KG1 (cell line): ENCODE results near the gene WDR37.

ENCODE experiments used
- DNase-seq: peaks from one replicate; lab custom pipeline; 2025; lab: John Stamatoyannopoulos, UW

Gene WDR37

DNA sequence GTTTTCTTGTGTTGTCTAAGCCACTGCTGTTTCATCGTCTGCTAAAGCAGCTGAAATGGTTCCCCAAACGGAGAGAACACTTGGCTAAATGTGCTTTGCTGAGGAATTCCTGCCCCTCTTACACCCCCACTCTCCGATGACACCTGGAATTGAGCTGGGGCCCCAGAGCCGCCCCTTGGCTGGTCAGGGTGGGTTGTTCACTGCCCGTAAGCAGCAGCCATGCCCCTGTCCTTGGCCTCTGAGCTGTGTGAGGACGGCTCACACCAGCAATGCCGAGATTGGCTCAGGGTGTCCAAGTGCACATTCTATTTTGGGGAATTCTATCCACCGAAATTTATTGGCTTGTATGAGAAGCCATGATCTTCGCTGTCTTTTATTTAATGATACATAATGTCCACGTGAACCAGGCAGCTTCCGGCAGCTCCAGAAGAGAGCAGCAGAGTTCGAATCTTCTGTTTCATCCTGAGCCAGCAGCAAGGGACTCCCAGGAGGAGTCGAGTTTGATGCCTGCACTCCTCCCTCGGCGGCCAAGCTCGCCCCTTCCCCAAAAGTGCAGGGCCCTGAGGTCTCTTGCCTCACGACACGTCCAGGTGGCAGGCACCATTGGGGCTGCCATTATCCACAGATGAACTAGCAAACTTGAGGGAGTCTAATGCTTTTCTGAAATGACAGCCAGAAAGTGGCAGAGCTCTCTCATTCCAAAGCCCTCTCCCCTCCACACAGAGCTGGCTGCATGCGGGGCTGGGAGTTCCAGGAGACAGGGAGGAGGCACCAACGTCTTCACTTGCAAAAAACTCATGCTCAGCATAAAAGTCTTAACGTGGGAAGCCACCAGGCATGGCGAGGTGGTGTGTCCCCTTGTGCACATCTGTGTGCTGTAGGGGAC lies 114.0 kb downstream of the WDR37 start:
- no peak for DNase-seq

DNA sequence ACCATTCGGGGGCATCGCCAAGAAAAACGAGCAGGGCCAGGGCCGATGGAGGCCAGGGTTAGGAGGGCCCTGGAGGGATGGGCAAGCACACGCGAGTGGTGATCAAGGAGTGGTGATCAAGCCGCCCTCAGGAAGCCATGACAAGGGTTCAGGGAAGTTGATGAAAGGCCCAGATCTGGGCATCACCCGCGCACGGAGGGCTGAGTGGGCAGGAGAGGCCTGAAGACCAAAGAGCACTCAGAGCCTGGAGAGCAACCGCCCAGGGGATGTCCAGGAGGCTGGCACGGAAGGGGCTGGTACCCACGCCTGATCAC lies 114.6 kb downstream of the WDR37 start:
- no peak for DNase-seq

DNA sequence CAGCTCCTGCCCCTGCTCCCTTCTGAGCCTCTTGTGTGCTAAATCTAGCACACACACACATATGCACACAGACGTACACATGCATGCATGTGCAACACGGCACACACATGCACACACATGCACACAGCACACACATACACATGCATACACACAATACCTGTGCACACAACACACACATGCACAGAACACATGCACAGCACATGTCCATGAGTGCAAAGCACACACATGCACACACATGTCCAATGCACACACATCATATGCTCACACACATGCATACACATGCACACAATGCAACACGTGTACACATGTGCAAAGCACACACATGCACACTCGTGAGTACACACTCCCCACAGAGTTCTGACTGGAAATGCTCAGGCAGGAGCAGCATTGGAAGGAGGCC lies 115.0 kb downstream of the WDR37 start:
- no peak for DNase-seq

DNA sequence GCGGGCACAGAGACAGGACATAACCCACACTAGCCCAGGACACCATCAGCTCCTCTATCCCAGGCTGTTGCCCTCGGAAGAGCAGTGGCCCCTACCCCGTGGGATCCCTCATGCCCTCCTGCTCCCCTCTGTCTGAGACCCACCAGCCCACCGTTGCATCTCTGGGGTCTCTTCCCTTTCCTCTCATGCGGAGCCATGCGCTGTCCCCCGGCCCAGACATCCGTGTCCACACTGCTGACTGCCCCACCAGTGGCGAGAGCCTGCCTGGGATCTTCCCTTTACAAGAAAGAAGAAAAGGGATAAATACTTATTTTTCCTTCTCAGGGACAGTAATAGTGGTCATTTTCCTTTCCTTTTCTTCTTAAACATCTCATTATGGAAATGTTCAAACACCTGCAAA lies 115.4 kb downstream of the WDR37 start:
- DNase-seq: no peak

DNA sequence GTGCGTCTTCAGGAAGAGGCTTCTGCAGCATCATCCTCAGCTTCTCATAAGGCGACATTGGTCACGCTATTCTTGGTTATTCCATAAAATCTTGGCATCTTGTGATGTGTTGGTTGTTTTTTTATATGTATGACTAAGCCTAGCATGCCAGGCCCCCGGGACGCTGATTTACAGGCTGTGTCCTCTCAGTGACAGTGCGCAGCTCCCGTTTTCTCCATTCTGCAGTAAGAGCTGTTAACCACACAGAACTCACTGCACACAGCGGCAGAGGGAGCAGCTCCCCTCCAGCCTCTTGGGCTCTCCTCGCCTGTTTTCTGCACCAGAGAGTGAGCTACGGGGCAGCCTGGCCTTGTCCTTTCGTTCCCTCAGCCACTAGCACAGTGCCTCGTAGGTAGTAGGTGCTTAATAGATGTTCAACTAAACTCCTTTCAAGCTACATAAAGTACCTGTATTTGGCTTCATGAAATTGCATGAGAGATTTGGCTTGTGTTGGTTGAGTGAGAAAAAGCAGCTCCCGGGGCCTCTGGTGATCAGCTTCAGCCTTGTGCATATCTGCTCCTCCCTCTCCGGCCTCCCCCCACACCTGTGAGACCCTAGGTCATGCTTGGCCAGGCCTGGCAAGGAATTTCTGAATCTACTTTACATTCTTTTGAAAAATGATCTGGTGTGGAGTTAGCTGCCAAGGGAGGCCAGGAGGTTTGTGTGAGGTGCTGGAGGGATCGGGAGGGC lies 116.2 kb downstream of the WDR37 start:
- DNase-seq: no peak

DNA sequence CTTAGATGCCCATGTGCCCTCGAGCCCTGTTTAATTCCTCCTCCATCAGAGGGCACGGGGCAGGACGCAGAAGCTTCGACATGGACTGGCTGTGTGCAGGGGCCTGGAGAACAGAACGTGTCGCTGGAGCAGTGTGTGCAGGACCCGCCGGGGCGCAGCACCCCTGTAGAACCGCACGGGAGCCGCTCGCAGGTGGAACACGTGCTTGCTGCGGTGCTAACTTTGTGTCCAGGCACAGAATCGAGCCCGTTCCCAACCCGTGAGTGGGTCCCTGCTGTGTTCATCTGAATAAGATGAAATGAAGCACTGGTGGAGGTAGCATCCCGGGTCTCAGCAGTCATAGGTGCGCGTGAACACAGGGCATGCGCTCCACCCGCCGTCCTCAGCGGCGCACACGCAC lies 116.9 kb downstream of the WDR37 start:
- no peak for DNase-seq

DNA sequence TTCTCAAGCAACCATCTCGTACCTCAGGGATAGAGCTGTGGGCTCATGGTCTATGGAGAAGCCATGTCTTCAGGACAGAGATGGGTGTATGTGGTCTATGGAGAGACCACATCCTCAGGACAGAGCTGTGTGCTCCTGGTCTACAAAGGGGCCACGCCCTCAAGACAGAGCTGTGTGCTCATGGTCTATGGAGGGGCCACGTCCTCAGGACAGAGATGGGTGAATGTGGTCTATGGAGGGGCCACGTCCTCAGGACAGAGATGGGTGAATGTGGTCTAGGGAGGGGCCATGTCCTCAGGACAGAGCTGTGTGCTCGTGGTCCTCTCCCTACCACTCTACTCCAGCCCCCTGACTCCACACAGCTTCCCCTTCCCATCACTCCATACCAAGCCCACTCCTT lies 117.8 kb downstream of the WDR37 start:
- no peak for DNase-seq

DNA sequence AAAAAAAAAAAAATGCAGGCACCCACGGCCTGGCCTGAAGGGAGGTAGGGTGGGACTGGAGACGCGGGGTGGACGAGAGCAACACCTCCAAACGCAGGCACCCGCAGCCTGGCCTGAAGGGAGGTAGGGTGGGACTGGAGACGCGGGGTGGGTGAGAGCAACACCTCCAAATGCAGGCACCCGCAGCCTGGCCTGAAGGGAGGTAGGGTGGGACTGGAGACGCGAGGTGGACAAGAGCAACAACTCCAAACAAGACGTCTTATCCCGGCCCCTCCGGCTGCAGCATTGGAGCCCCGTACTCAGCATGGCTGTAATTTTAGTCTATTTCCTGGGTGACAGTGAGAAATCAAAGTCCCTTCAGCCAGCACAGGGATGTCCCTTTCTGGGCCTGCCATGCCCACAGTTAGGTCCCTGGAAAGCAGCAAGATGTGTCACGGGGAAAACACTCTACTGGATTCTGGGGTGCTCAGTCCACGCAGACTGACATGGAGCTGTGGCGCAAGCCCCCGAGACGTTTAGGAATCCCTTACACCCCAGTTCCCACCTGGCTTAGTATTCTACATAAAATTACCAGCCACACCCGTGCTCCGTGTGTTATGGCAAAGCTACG lies 119.9 kb downstream of the WDR37 start:
- DNase-seq: no peak

DNA sequence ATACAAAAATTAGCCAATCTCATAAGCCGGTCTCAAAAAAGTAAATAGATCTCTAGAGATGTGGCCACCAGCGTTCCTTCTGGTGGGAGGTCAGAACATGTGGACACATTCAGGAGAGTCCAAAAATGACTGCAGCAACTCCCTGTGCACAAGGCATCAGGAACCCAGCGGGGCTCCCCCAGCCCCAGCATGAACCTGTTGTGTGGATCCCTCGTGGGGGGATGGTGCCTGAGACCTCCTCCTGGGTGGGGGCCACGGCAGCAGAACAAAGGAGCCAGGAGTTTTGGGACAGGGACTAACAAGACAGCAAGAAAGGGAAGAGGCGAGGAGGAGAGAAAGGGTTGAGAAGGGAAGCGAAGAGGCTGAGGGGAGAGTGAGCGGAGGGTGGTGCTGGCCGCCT lies 121.8 kb downstream of the WDR37 start:
- no peak for DNase-seq

DNA sequence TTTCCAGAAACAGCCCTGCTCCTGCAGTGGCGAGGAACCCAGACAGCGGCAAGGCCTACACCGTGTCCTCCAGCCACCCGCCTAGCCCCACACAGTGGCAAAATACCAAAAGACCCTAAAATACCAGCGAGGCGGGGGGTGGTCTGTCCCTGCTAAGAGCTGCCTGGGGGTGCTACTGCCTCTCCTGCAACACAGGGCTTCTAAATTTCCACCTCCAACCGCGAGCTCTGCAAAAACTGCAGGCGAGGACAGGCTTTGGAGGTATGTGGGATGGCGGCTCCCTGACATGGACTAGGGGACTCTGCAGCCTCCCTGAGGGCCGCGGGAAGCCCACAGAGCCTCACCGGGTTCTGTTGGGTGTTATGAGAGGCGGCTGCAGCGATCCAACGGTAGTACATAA lies 122.3 kb downstream of the WDR37 start:
- no peak for DNase-seq

DNA sequence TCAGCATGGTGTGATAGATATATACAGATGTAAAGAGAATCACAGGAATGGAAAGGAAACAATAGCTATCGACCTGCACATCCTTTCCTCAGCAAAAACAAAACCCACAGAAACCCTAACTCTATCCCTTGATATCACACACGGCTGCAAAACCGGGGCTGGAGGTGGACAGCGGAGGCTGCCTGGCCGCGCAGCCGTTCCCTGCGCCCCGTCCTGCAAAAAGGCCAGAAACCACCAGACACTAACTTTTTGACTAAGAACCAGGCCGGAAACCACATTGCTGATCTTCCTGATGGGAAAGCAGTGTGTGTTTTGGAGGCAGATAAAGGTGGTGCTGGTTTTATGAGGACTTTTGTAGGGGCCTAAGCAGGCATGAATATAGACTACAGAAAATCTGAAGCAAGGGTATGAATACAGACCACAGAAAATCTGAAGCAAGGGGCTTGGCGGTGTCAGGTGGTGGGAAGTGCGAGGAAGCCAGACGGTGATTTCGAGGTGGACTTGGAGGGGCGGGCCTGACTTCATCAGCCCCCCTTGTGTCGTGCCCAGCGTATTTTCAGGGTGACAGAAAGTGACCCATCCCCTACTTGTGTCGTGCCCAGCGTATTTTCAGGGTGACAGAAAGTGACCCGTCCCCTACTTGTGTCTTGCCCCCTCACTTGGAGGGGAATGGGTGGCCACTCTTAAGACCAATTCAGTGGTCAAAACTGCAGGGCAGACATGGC lies 123.3 kb downstream of the WDR37 start:
- DNase-seq: no peak

DNA sequence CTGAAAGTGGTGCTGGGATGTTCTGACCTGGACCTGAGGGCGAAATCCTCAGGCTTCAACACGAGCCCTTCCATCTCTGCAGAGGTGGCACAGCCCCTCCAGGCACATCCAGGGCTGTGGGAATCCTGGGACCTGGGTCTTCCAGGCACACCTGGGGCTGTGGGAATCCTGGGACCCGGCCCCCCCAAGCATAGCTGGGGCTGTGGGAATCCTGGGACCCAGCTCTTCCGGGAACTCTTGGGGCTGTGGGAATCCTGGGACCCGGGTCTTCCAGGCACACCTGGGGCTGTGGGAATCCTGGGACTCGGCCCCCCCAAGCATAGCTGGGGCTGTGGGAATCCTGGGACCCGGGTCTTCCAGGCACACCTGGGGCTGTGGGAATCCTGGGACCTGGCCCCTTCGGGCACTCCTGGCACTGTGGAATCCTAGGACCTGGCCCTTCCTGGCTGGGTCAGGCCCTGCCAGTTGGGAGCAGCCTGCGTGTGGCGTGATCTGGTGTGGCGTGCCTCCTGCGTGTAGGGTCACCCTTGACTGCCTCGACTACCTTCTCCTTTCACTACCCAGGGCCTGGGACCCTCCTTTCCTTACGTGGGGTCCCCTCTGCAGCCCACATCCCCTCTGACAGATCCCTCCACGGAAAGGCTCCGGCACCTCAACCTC lies 124.0 kb downstream of the WDR37 start:
- DNase-seq: no peak

DNA sequence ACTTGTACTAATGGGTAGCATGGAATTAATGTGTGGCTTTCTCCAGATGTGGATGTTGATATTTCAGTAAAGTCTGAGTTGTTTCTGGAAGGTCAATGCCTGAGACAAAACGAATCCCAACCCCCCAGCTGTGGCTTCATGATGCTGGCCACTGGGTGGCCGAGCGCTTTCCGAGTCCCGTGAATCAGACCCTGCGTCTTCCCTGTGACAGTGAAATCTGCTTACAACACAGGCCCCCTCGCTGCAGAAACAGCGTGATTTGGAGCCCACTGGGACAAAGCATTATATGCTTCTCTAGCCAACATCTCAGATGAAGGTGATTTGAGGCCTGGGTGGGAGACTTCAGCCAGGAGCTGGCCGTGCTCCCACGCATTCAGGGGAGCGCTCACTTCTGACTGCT lies 124.7 kb downstream of the WDR37 start:
- DNase-seq: no peak
